ENCODE data around the gene PRPF4.
"Not testable (repeated sequence)": the region's sequence is repeated elsewhere in the genome, so short reads cannot be mapped to it uniquely, and the experiment has no call there.

The PRPF4 gene

DNA sequence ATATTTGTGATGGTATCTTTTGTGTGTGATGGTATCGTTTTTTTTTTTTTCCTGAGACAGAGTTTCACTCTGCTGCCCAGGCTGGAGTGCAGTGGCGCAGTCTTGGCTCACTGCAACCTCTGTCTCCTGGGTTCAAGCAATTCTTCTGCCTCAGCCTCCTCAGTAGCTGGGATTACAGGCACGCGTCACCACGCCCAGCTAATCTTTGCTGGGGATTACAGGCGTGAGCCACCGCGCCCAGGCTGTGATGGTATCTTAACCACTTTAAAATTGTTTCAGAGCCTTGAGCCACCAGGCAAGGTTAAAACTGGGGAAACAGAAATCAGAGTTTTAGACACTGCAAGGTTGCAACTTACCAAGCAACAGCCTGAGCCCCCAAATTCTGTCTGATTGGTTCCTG is 20.8 kb downstream of the PRPF4 start:
- not testable (repeated sequence) for H3K36me3 Mint-ChIP-seq; H3K9me3 Mint-ChIP-seq; H3K27ac Mint-ChIP-seq; H3K4me3 Mint-ChIP-seq; DNase-seq (ENCODE audit: low spot score in 2 of 2); ATAC-seq; H3K4me1 Mint-ChIP-seq

GRCh38 chr9:113296796-113297558 is 21.5 kb downstream of the PRPF4 start:
- Mint-ChIP-seq H3K4me1 (no peaks in the 10 kb centered on the region), H3K9me3 (no peaks in the 10 kb centered on the region)
- ATAC-seq: no peak

DNA sequence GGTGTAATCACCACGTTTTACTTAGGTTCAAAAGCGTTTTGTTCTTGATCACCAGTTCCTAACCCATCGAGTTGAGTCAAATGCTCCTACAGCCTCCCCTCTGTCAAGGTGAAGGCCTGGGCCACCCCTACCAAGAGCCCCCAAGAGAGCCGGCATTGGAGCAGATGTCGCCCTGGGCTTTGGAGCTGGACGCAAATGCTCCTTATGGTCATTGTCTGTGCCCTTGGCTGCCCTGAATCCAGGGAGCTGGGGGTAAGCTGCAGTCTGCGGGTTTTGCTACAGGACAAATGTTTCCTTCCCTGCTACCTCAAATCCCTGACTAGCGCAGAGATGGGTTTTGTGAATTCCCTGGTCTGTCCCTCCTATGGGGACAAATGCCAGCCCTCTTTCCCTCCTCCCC is 22.9 kb downstream of the PRPF4 start:
- no peaks in the 10 kb centered on the region for H3K36me3 Mint-ChIP-seq
- DNase-seq (ENCODE audit: low spot score in 2 of 2): no peak
- no peak overlapping the region for H3K27ac Mint-ChIP-seq
- no peaks in the 10 kb centered on the region for H3K4me1 Mint-ChIP-seq
- ATAC-seq: no peak
- H3K9me3 Mint-ChIP-seq: no peaks in the 10 kb centered on the region
- H3K4me3 Mint-ChIP-seq: no peak overlapping the region

More at GRCh38 chr9:113296796-113297558, 21.5 kb downstream of the PRPF4 start:
- no peak overlapping the region for H3K4me3 Mint-ChIP-seq
- DNase-seq (ENCODE audit: low spot score in 2 of 2): no peak
- no peak overlapping the region for H3K27ac Mint-ChIP-seq
- no peaks in the 10 kb centered on the region for H3K36me3 Mint-ChIP-seq

DNA sequence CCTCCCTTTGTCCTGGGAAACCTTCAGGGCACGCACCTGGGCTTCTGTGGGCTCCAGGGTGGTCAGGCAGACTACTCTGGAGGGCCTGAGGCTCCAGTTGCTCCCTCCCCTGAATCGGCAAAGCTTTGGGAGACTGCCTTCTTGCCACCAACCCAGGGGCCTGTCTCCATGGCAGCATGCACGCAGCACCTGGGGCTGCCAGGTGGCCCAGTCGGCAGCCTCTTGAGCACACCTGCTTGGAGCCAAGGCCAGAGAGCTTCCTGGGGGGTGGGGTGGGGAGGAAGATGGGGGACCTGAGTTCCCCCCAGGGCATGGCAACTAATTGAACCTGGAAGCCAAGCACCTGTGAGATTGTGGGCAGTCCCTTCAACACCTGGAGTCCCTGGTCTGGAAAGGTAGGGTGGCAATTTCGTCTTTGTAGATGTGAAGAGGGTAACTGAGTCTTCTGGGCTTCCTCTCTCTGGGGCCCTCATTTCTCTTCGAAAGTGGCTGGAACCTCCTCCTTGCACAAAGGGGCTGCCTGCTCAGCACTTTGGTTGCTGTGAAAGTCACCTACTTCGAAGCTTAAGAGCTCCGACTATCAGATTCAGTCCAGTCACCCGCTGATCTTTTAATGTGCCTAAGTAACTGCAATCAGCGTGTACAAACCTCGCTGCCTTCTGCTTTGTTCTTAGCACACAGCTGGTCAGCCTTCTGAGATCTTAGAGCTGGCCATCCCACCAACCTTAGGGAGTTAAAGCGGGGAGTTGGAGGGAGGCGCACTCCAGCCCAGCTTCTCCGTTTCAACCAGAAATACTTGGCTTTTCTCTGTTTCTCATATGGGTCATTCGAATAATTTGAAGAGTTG is 23.7 kb downstream of the PRPF4 start:
- Mint-ChIP-seq H3K4me1 (no peaks in the 10 kb centered on the region), H3K36me3 (no peaks in the 10 kb centered on the region), H3K27ac (no peak overlapping the region), H3K4me3 (no peak overlapping the region), H3K9me3 (no peaks in the 10 kb centered on the region)
- DNase-seq (ENCODE audit: low spot score in 2 of 2) (no peak), ATAC-seq (no peak)

GRCh38 chr9:113299800-113300292 is 24.4 kb downstream of the PRPF4 start:
- Mint-ChIP-seq H3K27ac (no peak overlapping the region), H3K36me3 (no peaks in the 10 kb centered on the region), H3K4me3 (no peak overlapping the region), H3K4me1 (no peaks in the 10 kb centered on the region), H3K9me3 (no peaks in the 10 kb centered on the region)
- ATAC-seq (no peak), DNase-seq (ENCODE audit: low spot score in 2 of 2) (no peak)

GRCh38 chr9:113301548-113301947 is 26.1 kb downstream of the PRPF4 start:
- DNase-seq (ENCODE audit: low spot score in 2 of 2) (no peak), ATAC-seq (no peak)

GRCh38 chr9:113302792-113303418 is 27.4 kb downstream of the PRPF4 start, which contains the start of gene RNF183:
Gene RNF183 (minus strand): TSS chr9:113303376. CDS start chr9:113298184, 5,192 bp downstream.
- Mint-ChIP-seq H3K4me3 (no peak within 1 kb of the TSS), H3K36me3 (no peaks in the 10 kb centered on the region), H3K9me3 (no peaks in the 10 kb centered on the region), H3K27ac (no peak within 1 kb of the TSS), H3K4me1 (no peaks in the 10 kb centered on the region)
- DNase-seq (ENCODE audit: low spot score in 2 of 2): no peak
- no peak for ATAC-seq

More at GRCh38 chr9:113301548-113301947, 26.1 kb downstream of the PRPF4 start:
- Mint-ChIP-seq H3K27ac (no peak overlapping the region), H3K4me3 (no peak overlapping the region), H3K36me3 (no peaks in the 10 kb centered on the region), H3K4me1 (no peaks in the 10 kb centered on the region), H3K9me3 (no peaks in the 10 kb centered on the region)

DNA sequence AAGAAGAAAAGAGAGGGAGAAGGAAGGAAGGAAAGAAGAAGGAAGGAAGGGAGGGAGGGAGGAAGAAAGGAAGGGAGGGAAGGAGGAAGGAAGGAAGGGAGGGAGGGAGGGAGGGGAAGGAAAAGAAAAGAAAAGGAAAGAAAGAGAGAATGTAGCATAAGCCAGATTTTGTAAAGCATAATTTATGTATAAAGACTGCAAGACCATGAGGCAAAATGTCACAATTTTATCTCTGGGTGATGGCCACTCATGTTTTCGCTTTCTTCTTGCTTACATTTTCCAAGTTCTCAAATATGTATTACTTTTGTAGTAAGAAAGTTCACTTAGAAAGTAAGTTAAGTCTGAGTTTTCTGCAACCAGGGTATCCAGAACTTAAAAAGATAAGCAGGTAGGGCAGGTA is 31.1 kb downstream of the PRPF4 start:
- no peak overlapping the region for H3K27ac Mint-ChIP-seq
- ATAC-seq (no peak), DNase-seq (ENCODE audit: low spot score in 2 of 2) (no peak)
- no peak overlapping the region for H3K4me3 Mint-ChIP-seq
- H3K36me3 Mint-ChIP-seq: no peaks in the 10 kb centered on the region
- no peaks in the 10 kb centered on the region for H3K4me1 Mint-ChIP-seq
- H3K9me3 Mint-ChIP-seq: no peaks in the 10 kb centered on the region

- DNase-seq (ENCODE audit: low spot score in 2 of 2): no peak
- Mint-ChIP-seq H3K4me1 (no peaks in the 10 kb centered on the region), H3K9me3 (no peaks in the 10 kb centered on the region), H3K27ac (no peak overlapping the region), H3K4me3 (no peak overlapping the region), H3K36me3 (no peaks in the 10 kb centered on the region)
- no peak for ATAC-seq
Observed at GRCh38 chr9:113307396-113307975, 32.0 kb downstream of the PRPF4 start.

- Mint-ChIP-seq H3K36me3 (no peaks in the 10 kb centered on the region), H3K4me1 (no peaks in the 10 kb centered on the region), H3K4me3 (no peak overlapping the region), H3K27ac (no peak overlapping the region), H3K9me3 (no peaks in the 10 kb centered on the region)
- DNase-seq (ENCODE audit: low spot score in 2 of 2) (no peak), ATAC-seq (peak; percentile 55)
Observed at GRCh38 chr9:113309204-113309813, 33.9 kb downstream of the PRPF4 start.

DNA sequence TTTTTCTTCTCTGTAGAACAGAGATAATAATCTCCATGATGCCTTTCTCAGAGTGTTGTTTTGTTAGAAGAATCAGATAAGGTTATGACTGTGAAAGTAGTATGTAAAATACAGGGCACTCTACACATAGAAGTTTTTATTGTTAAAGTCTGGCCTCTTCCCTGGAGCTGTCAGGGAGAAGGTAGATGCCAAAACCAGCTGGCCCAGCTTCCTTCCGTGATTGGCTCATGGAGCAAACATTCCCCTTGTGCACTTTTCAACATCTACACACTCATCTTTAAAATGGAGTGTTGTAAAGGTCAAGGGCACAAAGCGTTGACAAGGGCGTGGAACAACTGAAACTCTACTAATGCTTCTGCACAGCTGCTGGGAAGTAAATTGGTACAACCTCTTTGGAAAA is 35.1 kb downstream of the PRPF4 start:
- no peak overlapping the region for H3K27ac Mint-ChIP-seq
- DNase-seq (ENCODE audit: low spot score in 2 of 2): no peak

GRCh38 chr9:113311961-113312360 is 36.5 kb downstream of the PRPF4 start:
- H3K36me3 Mint-ChIP-seq: no peaks in the 10 kb centered on the region
- no peaks in the 10 kb centered on the region for H3K4me1 Mint-ChIP-seq
- H3K9me3 Mint-ChIP-seq: no peaks in the 10 kb centered on the region
- no peak overlapping the region for H3K4me3 Mint-ChIP-seq
- no peak for DNase-seq (ENCODE audit: low spot score in 2 of 2)
- ATAC-seq: no peak
- H3K27ac Mint-ChIP-seq: no peak overlapping the region

More for the DNA sequence above, 35.1 kb downstream of the PRPF4 start:
- Mint-ChIP-seq H3K4me1 (no peaks in the 10 kb centered on the region), H3K9me3 (no peaks in the 10 kb centered on the region), H3K36me3 (no peaks in the 10 kb centered on the region), H3K4me3 (no peak overlapping the region)
- no peak for ATAC-seq

GRCh38 chr9:113313261-113313660 is 37.8 kb downstream of the PRPF4 start:
- no peak overlapping the region for H3K4me3 Mint-ChIP-seq
- ATAC-seq (no peak), DNase-seq (ENCODE audit: low spot score in 2 of 2) (no peak)
- no peaks in the 10 kb centered on the region for H3K36me3 Mint-ChIP-seq
- H3K9me3 Mint-ChIP-seq: no peaks in the 10 kb centered on the region
- no peak overlapping the region for H3K27ac Mint-ChIP-seq
- H3K4me1 Mint-ChIP-seq: no peaks in the 10 kb centered on the region

- Mint-ChIP-seq H3K4me1 (no peaks in the 10 kb centered on the region), H3K9me3 (no peaks in the 10 kb centered on the region), H3K27ac (no peak overlapping the region), H3K4me3 (no peak overlapping the region), H3K36me3 (no peaks in the 10 kb centered on the region)
- DNase-seq (ENCODE audit: low spot score in 2 of 2) (no peak), ATAC-seq (no peak)
Observed at GRCh38 chr9:113315231-113315630, 39.8 kb downstream of the PRPF4 start.

DNA sequence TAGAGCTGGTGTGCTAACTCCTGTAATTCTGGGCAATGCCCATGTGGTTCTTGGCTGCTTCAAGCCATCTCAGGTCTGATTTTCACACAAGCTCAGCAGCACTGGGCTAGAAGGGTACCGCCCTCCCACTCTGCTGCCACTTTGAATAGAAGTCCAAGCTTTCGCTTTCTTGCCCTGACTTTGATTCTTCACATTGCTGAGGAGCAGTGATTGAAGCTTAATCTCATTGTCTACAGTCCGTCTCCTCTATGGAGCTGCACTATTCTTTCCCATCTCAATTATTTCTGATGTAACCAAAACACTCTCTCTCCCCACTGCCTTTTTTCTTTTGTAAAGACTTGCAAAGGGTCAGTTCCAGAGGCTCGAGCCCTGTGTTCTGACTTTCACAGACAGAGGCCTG is 40.6 kb downstream of the PRPF4 start:
- Mint-ChIP-seq H3K4me3 (no peak overlapping the region), H3K36me3 (no peaks in the 10 kb centered on the region), H3K4me1 (no peaks in the 10 kb centered on the region), H3K27ac (no peak overlapping the region), H3K9me3 (no peaks in the 10 kb centered on the region)
- no peak for ATAC-seq
- DNase-seq (ENCODE audit: low spot score in 2 of 2): no peak
